Thymus (tissue), 11 donors: ENCODE measurements around the gene NDUFAF3. TPM values are rescaled to one million over a fixed set of nuclear protein-coding genes. Genes with fewer than 3 reads are reported as not detected.
"Not testable (repeated sequence)": the region's sequence is repeated elsewhere in the genome, so short reads cannot be mapped to it uniquely, and the experiment has no call there.

Experiments used
- DNase-seq, 9 donors: peaks; one replicate each; pipeline ENCODE4 v3.0.0-alpha.2; 2013; ENCODE audit warnings: low spot score in 9 of 9, low read depth in 6 of 9, missing footprints in 1 of 9
- H3K27ac ChIP-seq, 2 donors: one replicate each; pipeline ENCODE4 v1.5.1; 2013; ENCODE audit warnings: control low read depth in 1 of 2, low read depth in 1 of 2, low read length in 1 of 2, mild to moderate bottlenecking in 1 of 2, moderate library complexity in 1 of 2
- H3K27me3 ChIP-seq, 2 donors: one replicate each; pipeline ENCODE4 v1.5.1; 2013; ENCODE audit warnings: low read length in 1 of 2; ENCODE audit not compliant: control insufficient read depth in 2 of 2, insufficient read depth in 1 of 2
- H3K36me3 ChIP-seq, 2 donors: one replicate each; pipeline ENCODE4 v1.5.1; 2013; ENCODE audit warnings: low read length in 1 of 2, mild to moderate bottlenecking in 1 of 2, moderate library complexity in 1 of 2; ENCODE audit not compliant: control insufficient read depth in 2 of 2, insufficient read depth in 2 of 2
- H3K4me1 ChIP-seq, 2 donors: one replicate each; pipeline ENCODE4 v1.5.1; 2013; ENCODE audit warnings: low read length in 2 of 2; ENCODE audit not compliant: control insufficient read depth in 2 of 2, insufficient read depth in 2 of 2
- H3K4me3 ChIP-seq, 2 donors: one replicate each; pipeline ENCODE4 v1.5.1; 2013; ENCODE audit warnings: low read length in 2 of 2, control low read depth in 1 of 2, mild to moderate bottlenecking in 1 of 2
- H3K9me3 ChIP-seq, 2 donors: one replicate each; pipeline ENCODE4 v1.5.1; 2013; ENCODE audit warnings: low read length in 1 of 2, mild to moderate bottlenecking in 1 of 2; ENCODE audit not compliant: control insufficient read depth in 2 of 2, insufficient read depth in 1 of 2
- WGBS: extraction: QIAGEN DNeasy Blood & Tissue Kit; methylation state at CpG from one replicate; pipeline ENCODE4 v1.1.7; 2013; 5-methylcytosine and 5-hydroxymethylcytosine counted together
- polyA plus RNA-seq: library from polyadenylated mRNA; stranded (reverse); fragments of 200-250 nt; gene quantifications from one replicate; pipeline ENCODE4 v1.2.3, GENCODE V29; 2013
- total RNA-seq: library from RNA; stranded (reverse); fragments of 120-200 nt; gene quantifications from one replicate; pipeline ENCODE4 v1.2.4, GENCODE V29; 2013
- donor health status: healthy.

NDUFAF3 gene
- total and polyA plus RNA-seq, 2 donors, result 65.0 to 71.7 TPM

GRCh38 chr3:49007068-49007770 lies 14.7 kb upstream of the NDUFAF3 start, which contains the start of gene WDR6:
Gene WDR6, plus strand, starts transcription at chr3:49007391. Its CDS starts 41 bp downstream, at chr3:49007432.
- H3K27me3 ChIP-seq, result no peaks in the 10 kb centered on the region
- peaks cover 11 to 13% of the 10 kb centered on the region in 2 donors for H3K36me3 ChIP-seq
- WGBS, result under 1% methylated on average over 65 of the region's 65 CpGs
- peak; percentile 92 to 98 (median 95) for DNase-seq
- H3K9me3 ChIP-seq, result peaks cover 0 to 4% of the 10 kb centered on the region in 2 donors
- H3K27ac ChIP-seq, result peak within 1 kb of the TSS; percentile 92 to 98
- H3K4me1 ChIP-seq, result peaks cover 3 to 25% of the 10 kb centered on the region in 2 donors
- H3K4me3 ChIP-seq, result peak within 1 kb of the TSS; percentile 71 to 96

DNA sequence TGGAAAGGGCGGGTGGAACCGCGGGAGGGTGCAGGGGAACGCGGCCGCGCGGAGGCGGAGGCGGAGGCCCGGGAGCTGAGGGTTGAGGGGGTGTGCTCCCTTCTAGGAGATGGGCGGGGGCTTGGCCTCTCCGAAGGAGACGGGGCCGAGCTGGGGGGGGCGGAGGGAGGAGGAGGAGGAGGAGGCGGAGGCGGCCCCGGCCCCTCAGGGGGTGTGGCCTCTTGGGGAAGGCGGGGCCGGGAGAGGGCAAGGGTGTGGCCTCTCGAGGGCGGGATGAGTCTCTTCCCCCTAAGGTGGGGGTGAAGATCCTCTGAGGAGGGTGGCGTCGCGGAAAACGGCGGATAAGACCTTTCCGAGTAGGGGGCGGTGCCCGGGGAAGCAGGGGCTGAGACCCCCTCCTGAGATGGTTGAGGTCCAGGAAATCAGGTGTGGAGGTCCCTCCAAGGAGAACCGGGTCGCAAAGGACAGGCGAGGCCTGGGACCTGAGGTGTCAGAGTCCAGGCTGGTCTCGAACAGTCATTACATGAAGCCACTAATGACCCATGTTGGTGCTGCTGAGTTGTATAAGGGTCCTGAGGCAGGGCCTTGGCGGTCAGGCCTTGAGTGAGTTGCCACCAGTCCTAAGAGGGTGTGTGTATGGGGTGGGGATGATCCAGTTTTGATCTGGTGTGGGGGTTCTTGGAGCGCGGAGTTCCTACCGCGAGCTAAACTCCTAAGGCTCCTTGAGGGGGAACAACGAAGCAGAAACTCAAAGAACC lies 14.0 kb upstream of the NDUFAF3 start:
- Histone ChIP-seq H3K9me3 (peaks cover 0 to 4% of the 10 kb centered on the region in 2 donors), H3K36me3 (peaks cover 18 to 20% of the 10 kb centered on the region in 2 donors), H3K4me1 (peaks cover 3 to 21% of the 10 kb centered on the region in 2 donors), H3K27ac (peak overlapping the region; percentile 92 to 98), H3K27me3 (no peaks in the 10 kb centered on the region), H3K4me3 (peak overlapping the region; percentile 71 to 96)
- peak in 8 of 9 donors; percentile 61 to 92 (median 84) for DNase-seq
- WGBS, result 22% methylated on average over 41 of the region's 41 CpGs

DNA sequence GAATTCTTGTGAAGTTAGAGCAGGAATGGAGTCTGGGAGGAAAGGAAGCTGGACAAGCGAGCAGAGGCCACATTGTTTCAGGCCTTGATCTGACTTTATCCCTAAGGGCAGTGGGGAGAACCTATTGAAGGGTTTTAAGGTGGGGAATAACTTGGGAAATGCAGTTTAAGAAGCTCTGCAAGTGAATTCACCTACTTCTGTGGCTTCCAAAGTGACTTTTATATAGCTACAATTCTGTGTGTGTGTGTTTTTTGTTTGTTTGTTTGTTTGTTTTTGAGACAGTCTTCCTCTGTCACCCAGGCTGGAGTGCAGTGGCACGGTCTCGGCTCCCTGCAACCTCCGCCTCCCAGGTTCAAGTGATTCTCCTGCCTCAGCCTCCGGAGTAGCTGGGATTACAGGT lies 13.3 kb upstream of the NDUFAF3 start:
- not testable (repeated sequence) for H3K9me3 ChIP-seq, DNase-seq, H3K27me3 ChIP-seq, H3K4me3 ChIP-seq
- Histone ChIP-seq H3K27ac (peak overlapping the region in 1 of 2 donors; percentile 39), H3K36me3 (peaks cover 25 to 27% of the 10 kb centered on the region in 2 donors), H3K4me1 (peaks cover 3 to 19% of the 10 kb centered on the region in 2 donors)
- 96% methylated on average over 5 of the region's 5 CpGs for whole genome bisulfite sequencing

GRCh38 chr3:49009396-49009795 lies 12.5 kb upstream of the NDUFAF3 start:
- DNase-seq, result no peak
- WGBS, result 97% methylated on average over 3 of the region's 3 CpGs
- H3K27me3 ChIP-seq, result no peaks in the 10 kb centered on the region
- peaks cover 3 to 19% of the 10 kb centered on the region in 2 donors for H3K4me1 ChIP-seq
- H3K27ac ChIP-seq, result no peak overlapping the region
- no peak overlapping the region for H3K4me3 ChIP-seq
- peaks cover 0 to 4% of the 10 kb centered on the region in 2 donors for H3K9me3 ChIP-seq
- H3K36me3 ChIP-seq, result peaks cover 32 to 35% of the 10 kb centered on the region in 2 donors

DNA sequence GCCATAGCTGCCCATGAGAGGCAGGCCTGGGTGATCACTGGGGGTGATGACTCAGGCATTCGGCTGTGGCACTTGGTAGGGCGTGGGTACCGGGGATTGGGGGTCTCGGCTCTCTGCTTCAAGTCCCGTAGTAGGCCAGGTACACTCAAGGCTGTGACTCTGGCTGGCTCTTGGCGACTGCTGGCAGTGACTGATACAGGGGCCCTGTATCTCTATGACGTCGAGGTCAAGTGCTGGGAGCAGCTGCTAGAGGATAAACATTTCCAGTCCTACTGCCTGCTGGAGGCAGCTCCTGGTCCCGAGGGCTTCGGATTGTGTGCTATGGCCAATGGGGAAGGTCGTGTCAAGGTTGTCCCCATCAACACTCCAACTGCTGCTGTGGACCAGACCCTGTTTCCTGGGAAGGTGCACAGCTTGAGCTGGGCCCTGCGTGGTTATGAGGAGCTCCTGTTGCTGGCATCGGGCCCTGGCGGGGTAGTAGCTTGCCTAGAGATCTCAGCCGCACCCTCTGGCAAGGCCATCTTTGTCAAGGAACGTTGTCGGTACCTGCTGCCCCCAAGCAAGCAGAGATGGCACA lies 9.4 kb upstream of the NDUFAF3 start:
- Histone ChIP-seq H3K9me3 (peaks cover 0 to under 1% of the 10 kb centered on the region in 2 donors), H3K36me3 (peaks cover 53 to 59% of the 10 kb centered on the region in 2 donors), H3K4me1 (peaks cover 3 to 21% of the 10 kb centered on the region in 2 donors), H3K27me3 (peaks cover 0 to 4% of the 10 kb centered on the region in 2 donors), H3K4me3 (no peak overlapping the region), H3K27ac (no peak overlapping the region)
- WGBS, result 97% methylated on average over 17 of the region's 17 CpGs
- DNase-seq, result no peak

GRCh38 chr3:49013113-49013737 lies 8.7 kb upstream of the NDUFAF3 start:
- Histone ChIP-seq H3K36me3 (peaks cover 53 to 59% of the 10 kb centered on the region in 2 donors), H3K4me1 (peaks cover 3 to 19% of the 10 kb centered on the region in 2 donors), H3K27me3 (peaks cover 0 to 10% of the 10 kb centered on the region in 2 donors), H3K9me3 (no peaks in the 10 kb centered on the region), H3K27ac (no peak overlapping the region), H3K4me3 (no peak overlapping the region)
- WGBS, result 93% methylated on average over 19 of the region's 19 CpGs
- no peak for DNase-seq

DNA sequence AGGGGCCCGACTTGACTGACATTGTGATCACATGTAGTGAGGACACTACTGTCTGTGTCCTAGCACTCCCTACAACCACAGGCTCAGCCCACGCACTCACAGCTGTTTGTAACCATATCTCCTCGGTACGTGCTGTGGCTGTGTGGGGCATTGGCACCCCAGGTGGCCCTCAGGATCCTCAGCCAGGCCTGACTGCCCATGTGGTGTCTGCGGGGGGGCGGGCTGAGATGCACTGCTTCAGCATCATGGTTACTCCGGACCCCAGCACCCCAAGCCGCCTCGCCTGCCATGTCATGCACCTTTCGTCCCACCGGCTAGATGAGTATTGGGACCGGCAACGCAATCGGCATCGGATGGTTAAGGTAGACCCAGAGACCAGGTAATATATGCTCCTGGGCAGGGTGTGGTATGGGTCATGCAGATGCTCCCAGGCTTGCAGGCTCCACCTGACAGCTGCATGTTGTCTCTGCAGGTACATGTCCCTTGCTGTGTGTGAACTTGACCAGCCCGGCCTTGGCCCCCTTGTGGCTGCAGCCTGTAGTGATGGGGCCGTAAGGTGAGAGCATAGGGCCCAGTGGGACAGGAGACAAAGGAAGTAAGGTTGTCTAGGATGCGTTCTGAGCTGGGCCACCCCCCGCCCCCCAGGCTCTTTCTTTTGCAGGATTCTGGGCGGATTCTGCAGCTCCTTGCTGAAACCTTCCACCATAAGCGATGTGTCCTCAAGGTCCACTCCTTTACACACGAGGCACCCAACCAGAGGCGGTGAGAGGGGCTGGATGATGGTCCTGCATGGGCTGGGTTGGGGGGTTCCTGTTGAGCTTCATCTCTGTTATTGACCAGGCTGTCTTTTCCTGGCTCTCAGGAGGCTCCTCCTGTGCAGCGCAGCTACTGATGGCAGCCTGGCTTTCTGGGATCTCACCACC lies 7.9 kb upstream of the NDUFAF3 start:
- Histone ChIP-seq H3K4me3 (no peak overlapping the region), H3K4me1 (peaks cover 0 to 17% of the 10 kb centered on the region in 2 donors), H3K9me3 (no peaks in the 10 kb centered on the region), H3K27ac (no peak overlapping the region), H3K27me3 (peaks cover 0 to 10% of the 10 kb centered on the region in 2 donors), H3K36me3 (peaks cover 53 to 56% of the 10 kb centered on the region in 2 donors)
- 94% methylated on average over 24 of the region's 24 CpGs for WGBS
- peak in 1 of 9 donors; percentile 18 for DNase-seq

DNA sequence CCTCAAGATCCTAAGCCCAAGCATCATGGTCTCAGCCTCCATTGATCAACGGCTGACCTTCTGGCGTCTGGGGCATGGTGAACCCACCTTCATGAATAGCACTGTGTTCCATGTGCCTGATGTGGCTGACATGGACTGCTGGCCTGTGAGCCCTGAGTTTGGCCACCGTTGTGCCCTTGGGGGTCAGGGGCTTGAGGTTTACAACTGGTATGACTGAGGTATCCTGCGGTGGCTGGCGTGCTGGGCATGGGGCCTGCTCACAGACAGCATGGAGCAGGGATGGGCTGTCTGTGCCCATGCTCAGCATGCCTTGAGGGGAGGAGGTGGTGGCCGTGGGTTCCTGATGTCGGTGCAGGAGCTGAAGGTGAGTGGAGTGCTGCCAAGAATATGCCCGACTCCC lies 6.8 kb upstream of the NDUFAF3 start:
- Histone ChIP-seq H3K27ac (no peak overlapping the region), H3K27me3 (peaks cover 0 to 10% of the 10 kb centered on the region in 2 donors), H3K4me3 (no peak overlapping the region), H3K9me3 (no peaks in the 10 kb centered on the region), H3K36me3 (peaks cover 50 to 56% of the 10 kb centered on the region in 2 donors), H3K4me1 (peaks cover 5 to 27% of the 10 kb centered on the region in 2 donors)
- DNase-seq, result no peak
- WGBS, result 98% methylated on average over 8 of the region's 8 CpGs
